GM10266 (cell line): ENCODE results near the gene OIP5.
"Not testable (repeated sequence)": the region's sequence is repeated elsewhere in the genome, so short reads cannot be mapped to it uniquely, and the experiment has no call there.

Experiments
- DNase-seq: peaks from one replicate; pipeline ENCODE4 v3.0.0; 2012; ENCODE audit errors: extremely low spot score
- CTCF ChIP-seq: IDR thresholded peaks from 2 replicates; pipeline ENCODE4 v1.5.1; 2012; ENCODE audit warnings: mild to moderate bottlenecking, low read depth; ENCODE audit not compliant: control insufficient read depth, insufficient read depth; ENCODE audit errors: missing control alignments

Gene OIP5

GRCh38 chr15:41276831-41277230 is 55.6 kb downstream of the OIP5 start:
- DNase-seq: no peak
- no peak for TF ChIP-seq CTCF

GRCh38 chr15:41269887-41270286 is 62.5 kb downstream of the OIP5 start:
- no peak for TF ChIP-seq CTCF
- DNase-seq: no peak

- no peak for DNase-seq
- no peak for TF ChIP-seq CTCF
These were observed 68.5 kb downstream of the OIP5 start for GRCh38 chr15:41263891-41264351.

- DNase-seq: no peak
- TF ChIP-seq CTCF: no peak
These were observed 69.8 kb downstream of the OIP5 start for GRCh38 chr15:41262571-41262970.

- DNase-seq: not testable (repeated sequence)
These were observed 71.5 kb downstream of the OIP5 start for GRCh38 chr15:41260924-41261323.

- no peak for TF ChIP-seq CTCF
- DNase-seq: no peak
These were observed 72.7 kb downstream of the OIP5 start for GRCh38 chr15:41259546-41260189.
